Skeletal muscle tissue (tissue), 4 donors: ENCODE results near the gene IPP. TPM values are rescaled to one million over a fixed set of nuclear protein-coding genes. Genes with fewer than 3 reads are reported as not detected.
"Not testable (repeated sequence)": the region's sequence is repeated elsewhere in the genome, so short reads cannot be mapped to it uniquely, and the experiment has no call there.

ENCODE experiments used
- H3K27ac ChIP-seq: one replicate; pipeline ENCODE4 v1.7.0; 2013; ENCODE audit warnings: mild to moderate bottlenecking, low read depth, low read length, inconsistent platforms
- H3K27me3 ChIP-seq, 3 donors: one replicate each; pipeline ENCODE4 v1.7.0; 2013; ENCODE audit warnings: low read length in 3 of 3; ENCODE audit not compliant: control insufficient read depth in 3 of 3, insufficient read depth in 3 of 3
- H3K36me3 ChIP-seq, 3 donors: one replicate each; pipeline ENCODE4 v1.7.0; 2013; ENCODE audit warnings: low read length in 3 of 3; ENCODE audit not compliant: control insufficient read depth in 3 of 3, insufficient read depth in 3 of 3
- H3K4me1 ChIP-seq, 3 donors: one replicate each; pipeline ENCODE4 v1.7.0; 2013; ENCODE audit warnings: low read length in 3 of 3, mild to moderate bottlenecking in 3 of 3; ENCODE audit not compliant: control insufficient read depth in 3 of 3, insufficient read depth in 3 of 3
- H3K4me3 ChIP-seq, 3 donors: one replicate each; pipeline ENCODE4 v1.7.0; 2013; ENCODE audit warnings: low read length in 3 of 3
- H3K9ac ChIP-seq, 3 donors: one replicate each; pipeline ENCODE4 v1.7.0; 2013; ENCODE audit warnings: low read length in 3 of 3, mild to moderate bottlenecking in 3 of 3, moderate library complexity in 2 of 3, low read depth in 1 of 3
- H3K9me3 ChIP-seq, 3 donors: one replicate each; pipeline ENCODE4 v1.7.0; 2013; ENCODE audit warnings: low read length in 3 of 3; ENCODE audit not compliant: control insufficient read depth in 3 of 3
- total RNA-seq: library from RNA; depleted of rRNA; stranded (reverse); fragments of >200 nt; gene quantifications from one replicate; pipeline ENCODE4 v1.2.3, GENCODE V29; 2014
- donor health status: Osteomylitis.

The IPP gene
- total RNA-seq, 1 donor from 2014 or later, result 15.1 TPM

- Histone ChIP-seq H3K4me1 (peaks cover 30 to 37% (median 34%) of the 10 kb centered on the region in 3 donors), H3K9me3 (no peaks in the 10 kb centered on the region), H3K27ac (peak overlapping the region; percentile 99), H3K36me3 (peaks cover 0 to 2% (median 0%) of the 10 kb centered on the region in 3 donors), H3K9ac (peak overlapping the region; percentile 96 to 100 (median 99)), H3K27me3 (no peaks in the 10 kb centered on the region), H3K4me3 (peak overlapping the region; percentile 94 to 99 (median 98))
These were observed 64.5 kb downstream of the IPP start for GRCh38 chr1:45686015-45686287.

GRCh38 chr1:45685308-45686014, 65.0 kb downstream of the IPP start:
- Histone ChIP-seq H3K4me1 (peaks cover 35 to 42% (median 37%) of the 10 kb centered on the region in 3 donors), H3K36me3 (no peaks in the 10 kb centered on the region), H3K27ac (peak overlapping the region; percentile 99), H3K27me3 (no peaks in the 10 kb centered on the region), H3K9me3 (no peaks in the 10 kb centered on the region), H3K9ac (peak overlapping the region; percentile 96 to 100 (median 99)), H3K4me3 (peak overlapping the region; percentile 94 to 99 (median 98))

GRCh38 chr1:45684402-45684801, 66.1 kb downstream of the IPP start:
- peak overlapping the region in 1 of 3 donors; percentile 25 for H3K9ac ChIP-seq
- H3K27me3 ChIP-seq, result no peaks in the 10 kb centered on the region
- H3K9me3 ChIP-seq, result no peaks in the 10 kb centered on the region
- H3K4me1 ChIP-seq, result peaks cover 33 to 49% (median 44%) of the 10 kb centered on the region in 3 donors
- H3K4me3 ChIP-seq, result peak overlapping the region in 2 of 3 donors; percentile 35 to 98
- no peaks in the 10 kb centered on the region for H3K36me3 ChIP-seq
- no peak overlapping the region for H3K27ac ChIP-seq

GRCh38 chr1:45682942-45683341, 67.5 kb downstream of the IPP start:
- H3K27me3 ChIP-seq, result no peaks in the 10 kb centered on the region
- peak overlapping the region in 1 of 3 donors; percentile 57 for H3K9ac ChIP-seq
- peaks cover 32 to 54% (median 42%) of the 10 kb centered on the region in 3 donors for H3K4me1 ChIP-seq
- H3K4me3 ChIP-seq, result peak overlapping the region in 1 of 3 donors; percentile 2
- H3K9me3 ChIP-seq, result no peaks in the 10 kb centered on the region
- H3K36me3 ChIP-seq, result no peaks in the 10 kb centered on the region
- no peak overlapping the region for H3K27ac ChIP-seq

- peak overlapping the region; percentile 73 for H3K27ac ChIP-seq
- H3K27me3 ChIP-seq, result no peaks in the 10 kb centered on the region
- H3K4me3 ChIP-seq, result peak overlapping the region in 1 of 3 donors; percentile 31
- no peaks in the 10 kb centered on the region for H3K9me3 ChIP-seq
- peak overlapping the region in 2 of 3 donors; percentile 45 to 51 for H3K9ac ChIP-seq
- H3K36me3 ChIP-seq, result no peaks in the 10 kb centered on the region
- peaks cover 57 to 63% (median 59%) of the 10 kb centered on the region in 3 donors for H3K4me1 ChIP-seq
These were observed 71.3 kb downstream of the IPP start for GRCh38 chr1:45679123-45679522.

GRCh38 chr1:45678489-45678888, 72.0 kb downstream of the IPP start:
- H3K9ac ChIP-seq, result peak overlapping the region in 2 of 3 donors; percentile 45 to 51
- H3K4me1 ChIP-seq, result peaks cover 62 to 66% (median 63%) of the 10 kb centered on the region in 3 donors
- peak overlapping the region; percentile 73 for H3K27ac ChIP-seq
- no peaks in the 10 kb centered on the region for H3K36me3 ChIP-seq
- H3K4me3 ChIP-seq, result no peak overlapping the region
- no peaks in the 10 kb centered on the region for H3K27me3 ChIP-seq
- no peaks in the 10 kb centered on the region for H3K9me3 ChIP-seq

- no peaks in the 10 kb centered on the region for H3K27me3 ChIP-seq
- H3K4me1 ChIP-seq, result peaks cover 60 to 69% (median 68%) of the 10 kb centered on the region in 3 donors
- H3K9ac ChIP-seq, result peak overlapping the region in 2 of 3 donors; percentile 8 to 35
- H3K27ac ChIP-seq, result peak overlapping the region; percentile 73
- H3K36me3 ChIP-seq, result no peaks in the 10 kb centered on the region
- H3K4me3 ChIP-seq, result no peak overlapping the region
- no peaks in the 10 kb centered on the region for H3K9me3 ChIP-seq
These were observed 72.7 kb downstream of the IPP start for GRCh38 chr1:45677751-45678245.

- H3K27me3 ChIP-seq, H3K9me3 ChIP-seq, H3K9ac ChIP-seq, H3K36me3 ChIP-seq, H3K4me3 ChIP-seq: not testable (repeated sequence)
- Histone ChIP-seq H3K4me1 (peaks cover 54 to 66% (median 59%) of the 10 kb centered on the region in 3 donors), H3K27ac (peak overlapping the region; percentile 73)
These were observed 73.9 kb downstream of the IPP start for GRCh38 chr1:45676553-45676952.

GRCh38 chr1:45674478-45674877, 76.0 kb downstream of the IPP start:
- H3K36me3 ChIP-seq, result no peaks in the 10 kb centered on the region
- peaks cover 44 to 59% (median 45%) of the 10 kb centered on the region in 3 donors for H3K4me1 ChIP-seq
- H3K27ac ChIP-seq, result peak overlapping the region; percentile 70
- H3K27me3 ChIP-seq, result no peaks in the 10 kb centered on the region
- peak overlapping the region in 1 of 3 donors; percentile 17 for H3K9ac ChIP-seq
- no peaks in the 10 kb centered on the region for H3K9me3 ChIP-seq
- H3K4me3 ChIP-seq, result no peak overlapping the region

- Histone ChIP-seq H3K27ac (peak overlapping the region; percentile 70), H3K9me3 (no peaks in the 10 kb centered on the region), H3K27me3 (no peaks in the 10 kb centered on the region), H3K36me3 (no peaks in the 10 kb centered on the region), H3K4me1 (peaks cover 43 to 59% (median 45%) of the 10 kb centered on the region in 3 donors), H3K9ac (no peak overlapping the region), H3K4me3 (no peak overlapping the region)
These were observed 76.5 kb downstream of the IPP start for GRCh38 chr1:45673956-45674355.
